ENCODE data around the gene HPX.

Gene HPX

DNA sequence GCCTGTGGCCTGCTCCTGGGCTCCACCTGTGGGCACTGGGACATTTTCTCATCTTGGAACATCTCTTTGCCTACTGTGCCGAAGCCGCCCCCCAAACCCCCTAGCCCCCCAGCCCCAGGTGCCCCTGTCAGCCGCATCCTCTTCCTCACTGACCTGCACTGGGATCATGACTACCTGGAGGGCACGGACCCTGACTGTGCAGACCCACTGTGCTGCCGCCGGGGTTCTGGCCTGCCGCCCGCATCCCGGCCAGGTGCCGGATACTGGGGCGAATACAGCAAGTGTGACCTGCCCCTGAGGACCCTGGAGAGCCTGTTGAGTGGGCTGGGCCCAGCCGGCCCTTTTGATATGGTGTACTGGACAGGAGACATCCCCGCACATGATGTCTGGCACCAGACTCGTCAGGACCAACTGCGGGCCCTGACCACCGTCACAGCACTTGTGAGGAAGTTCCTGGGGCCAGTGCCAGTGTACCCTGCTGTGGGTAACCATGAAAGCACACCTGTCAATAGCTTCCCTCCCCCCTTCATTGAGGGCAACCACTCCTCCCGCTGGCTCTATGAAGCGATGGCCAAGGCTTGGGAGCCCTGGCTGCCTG, 49.2 kb downstream of the HPX start:
- no peak for DNase-seq (ENCODE audit: low read depth in 3 of 3)

DNA sequence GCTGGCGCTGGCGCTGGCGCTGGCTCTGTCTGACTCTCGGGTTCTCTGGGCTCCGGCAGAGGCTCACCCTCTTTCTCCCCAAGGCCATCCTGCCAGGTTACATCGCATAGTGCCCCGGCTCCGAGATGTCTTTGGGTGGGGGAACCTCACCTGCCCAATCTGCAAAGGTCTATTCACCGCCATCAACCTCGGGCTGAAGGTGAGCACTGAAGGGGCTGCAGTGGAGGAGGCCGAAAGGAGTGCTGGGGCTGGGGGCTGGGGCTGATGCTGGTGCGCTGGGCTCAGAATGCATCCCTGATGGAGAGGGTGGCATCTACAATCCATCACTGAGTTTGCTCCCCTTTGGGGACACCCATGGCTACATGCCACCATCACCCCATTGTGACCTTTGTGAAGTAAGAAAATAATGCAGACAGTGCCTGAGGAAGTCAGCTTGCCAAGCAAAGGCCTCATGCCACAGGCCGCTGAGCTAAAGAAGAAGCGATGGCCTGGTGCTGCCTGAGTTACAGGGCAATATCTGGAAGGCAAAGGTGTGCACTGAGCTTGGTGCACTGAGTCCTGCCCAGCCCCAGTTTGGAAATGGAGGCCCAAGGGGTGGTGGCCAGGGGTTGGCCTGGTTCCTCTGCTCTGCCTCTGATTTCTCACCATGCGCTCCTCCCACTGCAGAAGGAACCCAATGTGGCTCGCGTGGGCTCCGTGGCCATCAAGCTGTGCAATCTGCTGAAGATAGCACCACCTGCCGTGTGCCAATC, 49.9 kb downstream of the HPX start:
- no peak for DNase-seq (ENCODE audit: low read depth in 3 of 3)

DNA sequence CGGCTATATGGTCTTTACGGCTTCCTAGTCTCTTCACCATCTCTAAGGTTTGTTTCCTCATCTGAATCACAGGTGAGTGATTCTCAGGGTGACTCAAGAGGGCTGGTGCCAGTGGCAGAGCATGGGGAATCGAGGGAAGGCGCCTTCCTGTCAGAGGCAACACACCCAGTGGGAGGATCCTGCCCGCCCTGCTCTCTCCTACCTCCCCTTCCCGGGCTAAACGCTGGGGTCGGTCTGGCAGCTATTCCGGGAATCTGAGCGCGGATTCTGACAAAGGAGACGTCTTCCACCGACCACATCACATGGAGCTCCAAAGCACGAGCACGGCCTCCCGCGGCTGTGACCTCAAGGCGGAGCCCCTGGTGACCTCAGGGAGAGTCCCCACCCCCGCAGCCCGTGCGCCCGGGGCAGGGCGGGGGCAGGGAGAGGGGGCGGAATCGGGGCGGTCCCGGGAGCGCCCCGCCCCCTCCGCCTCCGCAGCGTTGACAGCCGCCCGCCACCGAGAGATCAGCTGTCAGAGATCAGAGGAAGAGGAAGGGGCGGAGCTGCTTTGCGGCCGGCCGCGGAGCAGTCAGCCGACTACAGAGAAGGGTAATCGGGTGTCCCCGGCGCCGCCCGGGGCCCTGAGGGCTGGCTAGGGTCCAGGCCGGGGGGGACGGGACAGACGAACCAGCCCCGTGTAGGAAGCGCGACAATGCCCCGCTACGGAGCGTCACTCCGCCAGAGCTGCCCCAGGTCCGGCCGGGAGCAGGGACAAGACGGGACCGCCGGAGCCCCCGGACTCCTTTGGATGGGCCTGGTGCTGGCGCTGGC, 50.7 kb downstream of the HPX start, which contains the start of gene SMPD1:
TSS of gene SMPD1 (plus strand) at position 570 of the 813 bp plus-strand sequence. CDS start at position 695, 125 bp downstream.
- peak; percentile 83 to 92 (median 86) for DNase-seq (ENCODE audit: low read depth in 3 of 3)

DNA sequence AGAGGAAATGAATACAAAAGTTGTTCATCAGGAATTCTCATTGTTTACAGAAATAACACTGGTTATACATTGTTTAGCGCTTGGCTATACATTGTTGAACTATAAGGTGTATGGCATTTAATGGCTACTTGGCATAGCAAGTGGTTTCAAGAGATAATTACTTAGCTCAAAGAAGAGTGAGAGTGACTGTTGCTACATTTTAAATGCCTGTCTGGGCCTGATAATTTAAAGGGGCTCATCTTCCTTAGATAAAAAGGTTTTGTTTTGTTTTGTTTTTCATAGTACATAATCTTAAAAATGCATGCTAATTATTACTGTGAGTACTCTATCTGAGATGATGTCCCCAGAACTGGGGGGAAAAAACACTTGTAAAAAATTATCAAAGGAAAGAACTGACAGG, 52.0 kb downstream of the HPX start:
- DNase-seq (ENCODE audit: low read depth in 3 of 3), result no peak

DNA sequence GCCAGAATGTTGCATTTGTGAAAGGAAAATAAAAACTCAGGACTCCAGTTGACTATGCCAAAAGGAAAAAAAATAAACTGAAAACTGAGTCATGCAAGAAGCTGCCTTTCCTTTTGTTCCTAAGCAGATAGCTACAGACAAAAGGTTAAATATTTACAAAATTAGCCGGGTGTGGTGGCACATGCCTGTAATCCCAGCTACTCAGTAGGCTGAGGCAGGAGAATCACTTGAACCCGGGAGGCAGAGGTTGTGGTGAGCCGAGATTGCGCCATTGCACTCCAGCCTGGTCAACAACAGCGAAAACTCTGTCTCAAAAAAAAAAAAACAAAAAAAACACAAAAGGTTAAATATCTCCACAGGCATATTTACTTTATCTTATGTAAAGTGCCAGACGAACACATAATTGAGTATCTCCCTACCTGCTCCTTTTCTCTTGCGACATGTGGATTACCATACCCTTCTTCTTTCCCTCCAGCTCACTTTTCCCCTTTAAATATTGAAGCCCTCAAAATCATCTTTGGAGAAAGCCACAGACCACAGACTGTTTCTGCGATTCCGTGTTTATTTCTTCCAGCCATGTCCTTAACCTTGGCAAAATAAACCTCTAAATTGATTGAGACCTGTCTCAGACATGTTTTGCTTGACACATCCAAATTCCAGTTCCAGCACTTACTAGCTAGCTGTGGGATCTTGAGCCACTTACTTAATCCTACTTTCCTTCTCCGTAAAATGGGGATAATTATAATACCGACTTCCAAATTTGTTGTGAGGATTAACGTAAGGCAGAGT, 52.8 kb downstream of the HPX start:
- DNase-seq (ENCODE audit: low read depth in 3 of 3), result no peak

DNA sequence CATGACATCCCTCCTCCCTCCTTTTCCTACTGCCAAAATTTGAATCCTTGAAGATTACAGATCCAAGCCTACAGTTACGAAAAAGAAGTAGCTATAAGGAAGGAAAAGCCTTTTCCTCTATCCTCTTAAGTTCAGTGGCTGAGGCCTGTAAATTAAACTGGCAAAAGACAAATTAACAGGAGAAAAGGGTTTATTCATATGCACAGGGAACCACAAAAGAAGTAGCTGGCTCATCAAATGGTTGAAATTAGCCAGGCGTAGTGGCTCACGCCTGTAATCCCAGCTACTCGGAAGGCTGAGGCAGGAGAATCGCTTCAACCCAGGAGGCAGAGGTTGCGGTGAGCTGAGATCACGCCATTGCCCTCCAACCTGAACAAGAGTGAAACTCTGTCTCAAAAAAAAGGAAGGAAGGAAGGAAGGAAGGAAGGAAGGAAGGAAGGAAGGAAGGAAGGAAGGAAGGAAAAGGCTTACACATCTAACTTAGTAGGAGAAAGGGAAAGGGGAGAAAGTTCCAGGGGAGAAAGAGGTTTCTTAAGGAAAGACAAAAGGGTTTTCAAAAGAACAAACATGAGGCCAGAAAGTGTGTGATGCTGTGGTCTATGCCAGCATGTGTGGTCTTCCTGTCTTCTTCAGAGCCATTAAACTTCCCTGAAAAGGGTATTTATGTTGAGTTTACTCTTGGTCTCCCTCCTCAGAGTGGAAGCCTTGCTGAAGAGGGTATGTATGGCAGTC, 55.6 kb downstream of the HPX start:
- no peak for DNase-seq (ENCODE audit: low read depth in 3 of 3)

Data from stimulated activated CD4-positive, alpha-beta T cell treated with anti-CD3 and anti-CD28 coated beads, TNF-alpha, amount 100 ng/mL, for 24 hours (primary cell).